BLaER1 treated with 17β-estradiol and CSF1 and Interleukin-3, amounts not matched to agents 10 nM and 100 nM (cell line): ENCODE measurements around the gene KCNA1.

Source experiments
- H3K27ac ChIP-seq, 11 experiments: shearing (Covaris generic); formaldehyde crosslinking; 2 replicates each; pipeline ENCODE4 v1.8.1; 2022
- H3K27me3 ChIP-seq, 11 experiments: shearing (Covaris generic); formaldehyde crosslinking; 2 replicates each; pipeline ENCODE4 v1.8.1; 2022
- H3K36me3 ChIP-seq, 11 experiments: shearing (Covaris generic); formaldehyde crosslinking; 2 replicates each; pipeline ENCODE4 v1.8.1; 2022
- H3K4me1 ChIP-seq, 10 experiments: shearing (Covaris generic); formaldehyde crosslinking; 2 replicates each; pipeline ENCODE4 v1.8.1; 2022
- H3K4me2 ChIP-seq, 11 experiments: shearing (Covaris generic); formaldehyde crosslinking; 2 replicates each; pipeline ENCODE4 v1.8.1; 2022
- H3K4me3 ChIP-seq, 10 experiments: shearing (Covaris generic); formaldehyde crosslinking; 2 replicates each; pipeline ENCODE4 v1.8.1; 2022
- H3K9ac ChIP-seq, 11 experiments: shearing (Covaris generic); formaldehyde crosslinking; 2 replicates each; pipeline ENCODE4 v1.8.1; 2022
- H3K9me3 ChIP-seq, 11 experiments: shearing (Covaris generic); formaldehyde crosslinking; replicated peaks in 1 of 11; 2 replicates each; pipeline ENCODE4 v1.8.1; 2022
- H4K20me1 ChIP-seq, 11 experiments: shearing (Covaris generic); formaldehyde crosslinking; 2 replicates each; pipeline ENCODE4 v1.8.1; 2022
- Cebpa-rat ChIP-seq, 11 experiments: shearing (Covaris generic); IDR thresholded peaks; 2 replicates each; pipeline ENCODE4 v1.8.1; 2022

KCNA1 gene

GRCh38 chr12:4961311-4961710 is 51.6 kb downstream of the KCNA1 start:
- H3K27ac ChIP-seq = peak overlapping the region in 5 of 11 experiments; percentile 8 to 70 (median 57); a peak in 8 of 22 replicates
- H3K9me3 ChIP-seq = no peaks in the 10 kb centered on the region
- no peaks in the 10 kb centered on the region for H4K20me1 ChIP-seq
- H3K4me1 ChIP-seq = peaks cover 14 to 69% (median 64%) of the 10 kb centered on the region in 10 experiments; a peak in 19 of 20 replicates
- TF ChIP-seq Cebpa-rat (IDR thresholded peaks at IDR 0.05) = no peak
- H3K4me2 ChIP-seq = peak overlapping the region in 9 of 11 experiments; percentile 45 to 88 (median 85); a peak in 18 of 22 replicates
- H3K9ac ChIP-seq = no peak overlapping the region
- no peaks in the 10 kb centered on the region for H3K36me3 ChIP-seq
- peaks cover 0 to 13% (median 0%) of the 10 kb centered on the region in 11 experiments; a peak in 3 of 22 replicates for H3K27me3 ChIP-seq
- peak overlapping the region in 1 of 10 experiments; percentile 26; a peak in 1 of 20 replicates for H3K4me3 ChIP-seq

DNA sequence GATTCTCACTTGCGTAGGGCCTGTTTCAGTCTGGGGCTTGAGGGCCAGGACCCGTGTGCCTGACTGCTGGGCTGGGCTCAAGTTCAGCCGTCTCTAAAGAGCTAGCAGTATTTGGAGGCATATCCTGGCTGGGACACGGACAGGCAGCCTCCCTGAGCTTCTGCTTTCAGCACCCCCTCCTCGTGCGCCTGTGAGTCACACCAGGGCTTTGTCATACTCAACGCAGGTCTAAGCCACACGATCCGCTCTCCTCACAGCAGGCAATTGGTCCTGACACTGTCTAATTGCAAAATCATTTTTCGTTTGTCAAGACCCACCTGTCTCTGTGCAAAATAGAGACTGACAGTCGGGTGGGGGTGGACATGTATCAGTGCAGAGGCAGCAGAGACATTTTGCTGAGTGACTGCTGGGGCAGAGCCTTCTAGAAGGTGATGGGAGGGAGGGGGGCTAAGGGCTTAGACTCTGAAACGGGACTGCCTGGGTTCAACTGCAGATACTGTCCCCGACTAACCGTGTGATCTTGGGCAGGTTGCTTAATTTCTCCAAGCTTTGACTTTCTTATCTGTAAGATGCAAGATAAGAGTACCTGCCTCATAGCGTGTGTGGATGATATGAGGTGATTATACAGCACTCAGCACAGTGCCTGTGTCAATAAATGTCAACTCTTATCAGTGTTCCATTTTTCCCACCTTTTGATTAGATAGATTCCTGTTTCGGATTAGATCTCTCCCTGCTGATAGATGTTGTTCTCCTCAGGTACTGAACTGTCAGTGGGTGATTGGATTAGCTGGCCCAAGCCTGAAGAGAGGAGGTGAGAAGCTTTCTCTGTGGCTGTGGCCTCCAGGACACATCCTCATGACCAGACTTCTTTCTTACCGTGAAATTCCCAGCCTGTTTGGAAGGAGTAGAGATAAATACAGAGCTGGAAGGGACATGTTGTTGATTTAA is 53.1 kb downstream of the KCNA1 start:
- no peaks in the 10 kb centered on the region for H3K9me3 ChIP-seq
- H4K20me1 ChIP-seq = no peaks in the 10 kb centered on the region
- peak overlapping the region in 8 of 11 experiments; percentile 5 to 88 (median 86); a peak in 10 of 22 replicates for H3K4me2 ChIP-seq
- no peak overlapping the region for H3K4me3 ChIP-seq
- TF ChIP-seq Cebpa-rat (IDR thresholded peaks at IDR 0.05) = no peak
- no peak overlapping the region for H3K9ac ChIP-seq
- no peak overlapping the region for H3K27ac ChIP-seq
- peaks cover 0 to 3% (median 0%) of the 10 kb centered on the region in 11 experiments; a peak in 1 of 22 replicates for H3K27me3 ChIP-seq
- no peaks in the 10 kb centered on the region for H3K36me3 ChIP-seq
- peaks cover 14 to 57% (median 49%) of the 10 kb centered on the region in 10 experiments; a peak in 19 of 20 replicates for H3K4me1 ChIP-seq
